ENCODE measurements around the gene RBM18.

DNA sequence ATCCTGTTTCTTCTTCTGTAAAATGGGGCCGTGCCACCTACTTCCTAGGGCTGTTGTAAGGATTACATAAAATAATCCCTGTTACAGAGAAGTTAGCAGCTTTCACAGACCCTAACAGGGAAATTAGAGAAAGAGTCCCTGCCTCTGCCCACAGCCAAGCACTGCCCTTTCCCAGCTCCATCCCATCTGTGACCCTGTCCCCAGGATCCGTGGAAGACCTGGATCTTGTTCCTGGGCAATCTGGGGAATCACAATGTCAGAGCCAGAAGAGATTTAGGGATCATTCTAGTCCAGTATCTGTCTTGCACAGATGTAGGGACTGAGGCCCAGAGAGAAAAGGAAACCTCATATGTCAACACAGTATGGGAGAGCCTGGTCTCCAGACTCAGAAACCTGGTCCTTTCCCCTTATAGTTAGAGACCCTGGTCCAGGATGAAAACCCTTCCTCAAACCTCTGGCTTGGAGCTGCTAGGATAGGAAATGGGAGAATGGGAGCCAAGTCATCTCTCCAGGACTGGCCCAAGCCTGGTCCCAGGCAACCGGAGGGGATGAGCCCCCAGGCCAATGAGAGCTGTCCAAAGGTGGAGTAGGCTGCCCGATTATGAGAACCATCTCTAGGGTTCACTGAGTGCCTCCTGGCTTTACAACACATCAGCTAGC is 48.4 kb downstream of the RBM18 start:
- TF ChIP-seq, protein P1, sequence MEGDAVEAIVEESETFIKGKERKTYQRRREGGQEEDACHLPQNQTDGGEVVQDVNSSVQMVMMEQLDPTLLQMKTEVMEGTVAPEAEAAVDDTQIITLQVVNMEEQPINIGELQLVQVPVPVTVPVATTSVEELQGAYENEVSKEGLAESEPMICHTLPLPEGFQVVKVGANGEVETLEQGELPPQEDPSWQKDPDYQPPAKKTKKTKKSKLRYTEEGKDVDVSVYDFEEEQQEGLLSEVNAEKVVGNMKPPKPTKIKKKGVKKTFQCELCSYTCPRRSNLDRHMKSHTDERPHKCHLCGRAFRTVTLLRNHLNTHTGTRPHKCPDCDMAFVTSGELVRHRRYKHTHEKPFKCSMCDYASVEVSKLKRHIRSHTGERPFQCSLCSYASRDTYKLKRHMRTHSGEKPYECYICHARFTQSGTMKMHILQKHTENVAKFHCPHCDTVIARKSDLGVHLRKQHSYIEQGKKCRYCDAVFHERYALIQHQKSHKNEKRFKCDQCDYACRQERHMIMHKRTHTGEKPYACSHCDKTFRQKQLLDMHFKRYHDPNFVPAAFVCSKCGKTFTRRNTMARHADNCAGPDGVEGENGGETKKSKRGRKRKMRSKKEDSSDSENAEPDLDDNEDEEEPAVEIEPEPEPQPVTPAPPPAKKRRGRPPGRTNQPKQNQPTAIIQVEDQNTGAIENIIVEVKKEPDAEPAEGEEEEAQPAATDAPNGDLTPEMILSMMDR (IDR thresholded peaks at IDR 0.05) = no peak
- TF ChIP-seq POLR2A (IDR thresholded peaks at IDR 0.05) = no peak

Data from testis (tissue), 2 donors.